IPS-20b (cell line): ENCODE measurements around the gene AGBL5.

Source experiments
- H3K27ac ChIP-seq: one replicate; pipeline ENCODE4 v1.5.1; 2013; ENCODE audit warnings: low read length
- H3K27me3 ChIP-seq: 2 replicates; pipeline ENCODE4 v1.6.1; 2013; ENCODE audit warnings: mild to moderate bottlenecking, low read length, inconsistent platforms; ENCODE audit not compliant: insufficient read depth
- H3K36me3 ChIP-seq: 2 replicates; pipeline ENCODE4 v1.6.1; 2013; ENCODE audit warnings: low read depth, mild to moderate bottlenecking, inconsistent platforms, low read length, moderate library complexity; ENCODE audit not compliant: insufficient read depth
- H3K4me1 ChIP-seq: 2 replicates; pipeline ENCODE4 v1.6.1; 2013; ENCODE audit warnings: mild to moderate bottlenecking, control low read depth, inconsistent platforms, low read length, moderate library complexity; ENCODE audit not compliant: insufficient read depth
- H3K4me3 ChIP-seq: 2 replicates; pipeline ENCODE4 v1.5.1; 2013; ENCODE audit warnings: mild to moderate bottlenecking, low read length, inconsistent platforms
- H3K9ac ChIP-seq: 2 replicates; pipeline ENCODE4 v1.6.1; 2013; ENCODE audit warnings: low read depth, mild to moderate bottlenecking, inconsistent platforms, low read length, moderate library complexity
- H3K9me3 ChIP-seq: 2 replicates; pipeline ENCODE4 v1.6.1; 2013; ENCODE audit warnings: mild to moderate bottlenecking, low read depth, low read length, inconsistent platforms; ENCODE audit not compliant: insufficient read depth

AGBL5 gene

GRCh38 chr2:27013738-27014137 lies 37.7 kb upstream of the AGBL5 start:
- Histone ChIP-seq H3K9me3 (peaks cover 10% of the 10 kb centered on the region; the same call in 1 of the 2 replicates), H3K27me3 (no peaks in the 10 kb centered on the region; the same call in 1 of the 2 replicates), H3K4me3 (no peak overlapping the region), H3K4me1 (no peaks in the 10 kb centered on the region), H3K27ac (no peak overlapping the region), H3K9ac (no peak overlapping the region), H3K36me3 (no peaks in the 10 kb centered on the region)

- Histone ChIP-seq H3K4me3 (no peak overlapping the region), H3K27ac (no peak overlapping the region), H3K9ac (no peak overlapping the region), H3K27me3 (no peaks in the 10 kb centered on the region), H3K36me3 (no peaks in the 10 kb centered on the region), H3K4me1 (no peaks in the 10 kb centered on the region), H3K9me3 (peaks cover 10% of the 10 kb centered on the region; the same call in 1 of the 2 replicates)
These were observed 36.6 kb upstream of the AGBL5 start for GRCh38 chr2:27014771-27015433.

- Histone ChIP-seq H3K27me3 (no peaks in the 10 kb centered on the region), H3K4me3 (no peak overlapping the region), H3K9ac (no peak overlapping the region), H3K9me3 (peaks cover 10% of the 10 kb centered on the region; the same call in 1 of the 2 replicates), H3K36me3 (no peaks in the 10 kb centered on the region), H3K4me1 (no peaks in the 10 kb centered on the region), H3K27ac (no peak overlapping the region)
These were observed 34.6 kb upstream of the AGBL5 start for GRCh38 chr2:27016801-27017325.

- Histone ChIP-seq H3K27ac (no peak overlapping the region), H3K36me3 (no peaks in the 10 kb centered on the region), H3K27me3 (no peaks in the 10 kb centered on the region), H3K4me3 (no peak overlapping the region), H3K4me1 (no peaks in the 10 kb centered on the region), H3K9me3 (peaks cover 7% of the 10 kb centered on the region; the same call in 1 of the 2 replicates), H3K9ac (no peak overlapping the region)
These were observed 33.3 kb upstream of the AGBL5 start for GRCh38 chr2:27018142-27018541.

GRCh38 chr2:27019459-27019858 lies 32.0 kb upstream of the AGBL5 start:
- no peaks in the 10 kb centered on the region; the same call in 1 of the 2 replicates for H3K4me1 ChIP-seq
- no peaks in the 10 kb centered on the region for H3K9me3 ChIP-seq
- no peak overlapping the region for H3K27ac ChIP-seq
- H3K4me3 ChIP-seq = no peak overlapping the region
- no peaks in the 10 kb centered on the region for H3K27me3 ChIP-seq
- no peaks in the 10 kb centered on the region for H3K36me3 ChIP-seq
- H3K9ac ChIP-seq = no peak overlapping the region

GRCh38 chr2:27019931-27020855 lies 31.3 kb upstream of the AGBL5 start:
- H3K36me3 ChIP-seq = no peaks in the 10 kb centered on the region
- H3K9ac ChIP-seq = no peak overlapping the region
- no peak overlapping the region for H3K27ac ChIP-seq
- H3K9me3 ChIP-seq = no peaks in the 10 kb centered on the region
- H3K4me3 ChIP-seq = no peak overlapping the region
- H3K4me1 ChIP-seq = no peaks in the 10 kb centered on the region; the same call in 1 of the 2 replicates
- no peaks in the 10 kb centered on the region for H3K27me3 ChIP-seq

- H3K36me3 ChIP-seq = no peaks in the 10 kb centered on the region
- no peaks in the 10 kb centered on the region for H3K27me3 ChIP-seq
- no peak overlapping the region for H3K9ac ChIP-seq
- no peaks in the 10 kb centered on the region for H3K9me3 ChIP-seq
- H3K4me3 ChIP-seq = no peak overlapping the region
- H3K27ac ChIP-seq = no peak overlapping the region
- H3K4me1 ChIP-seq = no peaks in the 10 kb centered on the region; the same call in 1 of the 2 replicates
These were observed 30.0 kb upstream of the AGBL5 start for GRCh38 chr2:27021253-27022049.

- Histone ChIP-seq H3K4me3 (no peak overlapping the region), H3K27ac (no peak overlapping the region), H3K9ac (no peak overlapping the region), H3K4me1 (no peaks in the 10 kb centered on the region; the same call in 1 of the 2 replicates), H3K9me3 (no peaks in the 10 kb centered on the region), H3K27me3 (no peaks in the 10 kb centered on the region), H3K36me3 (no peaks in the 10 kb centered on the region)
These were observed 27.7 kb upstream of the AGBL5 start for GRCh38 chr2:27023740-27024139.

- Histone ChIP-seq H3K9ac (no peak overlapping the region), H3K27me3 (no peaks in the 10 kb centered on the region), H3K27ac (no peak overlapping the region), H3K9me3 (no peaks in the 10 kb centered on the region), H3K4me3 (no peak overlapping the region), H3K4me1 (no peaks in the 10 kb centered on the region; the same call in 1 of the 2 replicates), H3K36me3 (no peaks in the 10 kb centered on the region)
These were observed 27.3 kb upstream of the AGBL5 start for GRCh38 chr2:27024188-27024587.

GRCh38 chr2:27024812-27025211 lies 26.7 kb upstream of the AGBL5 start:
- H3K27me3 ChIP-seq = no peaks in the 10 kb centered on the region
- H3K36me3 ChIP-seq = no peaks in the 10 kb centered on the region
- no peak overlapping the region for H3K4me3 ChIP-seq
- H3K27ac ChIP-seq = no peak overlapping the region
- H3K4me1 ChIP-seq = no peaks in the 10 kb centered on the region; the same call in 1 of the 2 replicates
- H3K9me3 ChIP-seq = no peaks in the 10 kb centered on the region
- H3K9ac ChIP-seq = no peak overlapping the region

GRCh38 chr2:27025281-27025800 lies 26.1 kb upstream of the AGBL5 start:
- Histone ChIP-seq H3K4me1 (no peaks in the 10 kb centered on the region; the same call in 1 of the 2 replicates), H3K36me3 (no peaks in the 10 kb centered on the region), H3K27ac (no peak overlapping the region), H3K4me3 (no peak overlapping the region), H3K9me3 (no peaks in the 10 kb centered on the region), H3K9ac (no peak overlapping the region), H3K27me3 (no peaks in the 10 kb centered on the region)
